Fibroblast of lung (primary cell): ENCODE data around the gene ARHGAP12.

Experiments
- EZH2 ChIP-seq: IDR thresholded peaks from 2 replicates; pipeline ENCODE4 v1.5.1; 2012; ENCODE audit warnings: low read length, control low read depth, mild to moderate bottlenecking; ENCODE audit errors: missing control alignments
- TF ChIP-seq, protein P1 (sequence below), 2 donors: IDR thresholded peaks in 1 of 2; conservative IDR thresholded peaks in 1 of 2; 1 replicate in 1 of 2; 2 replicates in 1 of 2; pipeline ENCODE4 v1.5.1; 2011 to 2012; ENCODE audit warnings: low read length in 2 of 2, control low read depth in 1 of 2, inconsistent platforms in 1 of 2, low read depth in 1 of 2, mild to moderate bottlenecking in 1 of 2

DNA sequence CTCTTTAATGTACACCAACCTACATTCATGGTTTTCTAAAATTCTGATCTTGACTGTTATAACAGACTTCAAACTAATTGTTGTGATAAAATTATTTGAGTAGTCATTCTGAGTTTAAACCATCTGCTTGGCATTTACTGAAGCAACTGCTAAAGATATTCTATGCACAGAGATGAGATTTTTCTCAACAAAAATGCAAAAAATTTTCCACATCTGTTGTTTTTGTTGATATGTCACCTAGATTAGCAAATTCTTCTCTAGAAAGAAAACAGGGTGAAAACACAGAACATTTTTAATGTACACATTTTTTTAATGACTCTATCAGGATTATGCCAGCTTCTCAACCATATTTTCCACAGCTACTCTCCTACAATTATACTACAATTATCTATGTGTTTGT, 42.7 kb downstream of the ARHGAP12 start:
- TF ChIP-seq, protein P1, sequence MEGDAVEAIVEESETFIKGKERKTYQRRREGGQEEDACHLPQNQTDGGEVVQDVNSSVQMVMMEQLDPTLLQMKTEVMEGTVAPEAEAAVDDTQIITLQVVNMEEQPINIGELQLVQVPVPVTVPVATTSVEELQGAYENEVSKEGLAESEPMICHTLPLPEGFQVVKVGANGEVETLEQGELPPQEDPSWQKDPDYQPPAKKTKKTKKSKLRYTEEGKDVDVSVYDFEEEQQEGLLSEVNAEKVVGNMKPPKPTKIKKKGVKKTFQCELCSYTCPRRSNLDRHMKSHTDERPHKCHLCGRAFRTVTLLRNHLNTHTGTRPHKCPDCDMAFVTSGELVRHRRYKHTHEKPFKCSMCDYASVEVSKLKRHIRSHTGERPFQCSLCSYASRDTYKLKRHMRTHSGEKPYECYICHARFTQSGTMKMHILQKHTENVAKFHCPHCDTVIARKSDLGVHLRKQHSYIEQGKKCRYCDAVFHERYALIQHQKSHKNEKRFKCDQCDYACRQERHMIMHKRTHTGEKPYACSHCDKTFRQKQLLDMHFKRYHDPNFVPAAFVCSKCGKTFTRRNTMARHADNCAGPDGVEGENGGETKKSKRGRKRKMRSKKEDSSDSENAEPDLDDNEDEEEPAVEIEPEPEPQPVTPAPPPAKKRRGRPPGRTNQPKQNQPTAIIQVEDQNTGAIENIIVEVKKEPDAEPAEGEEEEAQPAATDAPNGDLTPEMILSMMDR (conservative IDR thresholded peaks at IDR 0.05 in 1 of 2, IDR thresholded peaks at IDR 0.05 in 1 of 2; ENCODE audit: low read depth in 1 of 2, low read length in 2 of 2) = no peak
- no peak for TF ChIP-seq EZH2
